LNCAP (cell line): Measurements from ENCODE around the gene FBXW12.

Experiments used
- CTCF ChIP-seq: fragments of 450-650 bp; IDR thresholded peaks from 2 replicates; pipeline ENCODE4 v1.5.1; 2017; ENCODE audit warnings: mild to moderate bottlenecking

FBXW12 gene

GRCh38 chr3:48413086-48413485 lies 41.1 kb downstream of the FBXW12 start:
- TF ChIP-seq CTCF: no peak

- no peak for TF ChIP-seq CTCF
Observed at GRCh38 chr3:48413611-48414010, 41.6 kb downstream of the FBXW12 start.

GRCh38 chr3:48414376-48415250 lies 42.6 kb downstream of the FBXW12 start:
- no peak for TF ChIP-seq CTCF

GRCh38 chr3:48415251-48415953 lies 43.4 kb downstream of the FBXW12 start:
- TF ChIP-seq CTCF: no peak

GRCh38 chr3:48416091-48416505 lies 44.1 kb downstream of the FBXW12 start:
- no peak for TF ChIP-seq CTCF

- no peak for TF ChIP-seq CTCF
Observed at GRCh38 chr3:48416546-48416945, 44.5 kb downstream of the FBXW12 start.

GRCh38 chr3:48417529-48418108 lies 45.6 kb downstream of the FBXW12 start:
- no peak for TF ChIP-seq CTCF
